ENCODE results near the gene MAZ. TPM values are rescaled to one million over a fixed set of nuclear protein-coding genes. Genes with fewer than 3 reads are reported as not detected.

MAZ gene
- total and polyA plus RNA-seq, 2 of the 13 experiments (the other 11 are each of a cell fraction or from before 2014, with no cell fraction given), result 203 to 277 TPM

DNA sequence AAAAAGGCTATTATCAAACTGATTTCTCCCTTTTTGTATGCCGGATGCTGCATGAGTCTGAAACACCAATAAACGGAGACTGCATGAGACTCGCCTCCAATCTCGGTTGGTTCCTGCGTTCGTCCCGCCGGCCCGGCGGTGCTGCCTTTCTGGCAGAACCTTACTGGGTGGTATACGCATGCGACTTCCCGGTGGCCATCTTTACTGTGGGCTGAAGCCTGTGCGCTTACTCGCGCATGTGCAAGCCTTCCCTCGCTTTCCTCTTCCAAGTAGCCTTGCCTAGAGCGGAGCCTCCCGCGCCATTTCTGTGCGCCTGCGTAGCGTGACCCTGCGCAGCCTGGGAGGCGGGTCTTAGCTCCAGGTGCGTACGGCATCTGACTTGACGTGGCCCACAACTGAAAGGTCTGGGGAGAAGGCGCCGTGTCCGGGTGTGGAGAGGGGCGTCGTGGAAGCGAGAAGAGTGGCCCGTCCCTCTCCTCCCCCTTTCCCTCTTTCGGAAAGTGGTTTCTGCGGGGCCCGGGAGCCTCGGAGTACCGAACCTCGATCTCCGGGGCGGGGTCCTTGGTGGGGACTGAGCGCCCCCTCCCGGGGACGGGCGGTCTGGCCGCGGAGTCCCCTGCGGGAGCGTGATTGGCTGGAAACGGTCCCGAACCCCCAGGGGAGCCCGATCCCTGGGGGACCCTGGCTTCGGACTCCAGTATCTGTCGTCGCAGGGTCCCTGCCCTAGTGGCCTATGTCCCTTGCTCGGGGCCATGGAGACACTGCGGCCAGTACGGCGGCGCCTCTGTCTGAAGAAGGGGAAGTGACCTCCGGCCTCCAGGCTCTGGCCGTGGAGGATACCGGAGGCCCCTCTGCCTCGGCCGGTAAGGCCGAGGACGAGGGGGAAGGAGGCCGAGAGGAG lies 9.7 kb downstream of the MAZ start, which contains the start of gene PAGR1 (continued):
- TF ChIP-seq, protein P1, sequence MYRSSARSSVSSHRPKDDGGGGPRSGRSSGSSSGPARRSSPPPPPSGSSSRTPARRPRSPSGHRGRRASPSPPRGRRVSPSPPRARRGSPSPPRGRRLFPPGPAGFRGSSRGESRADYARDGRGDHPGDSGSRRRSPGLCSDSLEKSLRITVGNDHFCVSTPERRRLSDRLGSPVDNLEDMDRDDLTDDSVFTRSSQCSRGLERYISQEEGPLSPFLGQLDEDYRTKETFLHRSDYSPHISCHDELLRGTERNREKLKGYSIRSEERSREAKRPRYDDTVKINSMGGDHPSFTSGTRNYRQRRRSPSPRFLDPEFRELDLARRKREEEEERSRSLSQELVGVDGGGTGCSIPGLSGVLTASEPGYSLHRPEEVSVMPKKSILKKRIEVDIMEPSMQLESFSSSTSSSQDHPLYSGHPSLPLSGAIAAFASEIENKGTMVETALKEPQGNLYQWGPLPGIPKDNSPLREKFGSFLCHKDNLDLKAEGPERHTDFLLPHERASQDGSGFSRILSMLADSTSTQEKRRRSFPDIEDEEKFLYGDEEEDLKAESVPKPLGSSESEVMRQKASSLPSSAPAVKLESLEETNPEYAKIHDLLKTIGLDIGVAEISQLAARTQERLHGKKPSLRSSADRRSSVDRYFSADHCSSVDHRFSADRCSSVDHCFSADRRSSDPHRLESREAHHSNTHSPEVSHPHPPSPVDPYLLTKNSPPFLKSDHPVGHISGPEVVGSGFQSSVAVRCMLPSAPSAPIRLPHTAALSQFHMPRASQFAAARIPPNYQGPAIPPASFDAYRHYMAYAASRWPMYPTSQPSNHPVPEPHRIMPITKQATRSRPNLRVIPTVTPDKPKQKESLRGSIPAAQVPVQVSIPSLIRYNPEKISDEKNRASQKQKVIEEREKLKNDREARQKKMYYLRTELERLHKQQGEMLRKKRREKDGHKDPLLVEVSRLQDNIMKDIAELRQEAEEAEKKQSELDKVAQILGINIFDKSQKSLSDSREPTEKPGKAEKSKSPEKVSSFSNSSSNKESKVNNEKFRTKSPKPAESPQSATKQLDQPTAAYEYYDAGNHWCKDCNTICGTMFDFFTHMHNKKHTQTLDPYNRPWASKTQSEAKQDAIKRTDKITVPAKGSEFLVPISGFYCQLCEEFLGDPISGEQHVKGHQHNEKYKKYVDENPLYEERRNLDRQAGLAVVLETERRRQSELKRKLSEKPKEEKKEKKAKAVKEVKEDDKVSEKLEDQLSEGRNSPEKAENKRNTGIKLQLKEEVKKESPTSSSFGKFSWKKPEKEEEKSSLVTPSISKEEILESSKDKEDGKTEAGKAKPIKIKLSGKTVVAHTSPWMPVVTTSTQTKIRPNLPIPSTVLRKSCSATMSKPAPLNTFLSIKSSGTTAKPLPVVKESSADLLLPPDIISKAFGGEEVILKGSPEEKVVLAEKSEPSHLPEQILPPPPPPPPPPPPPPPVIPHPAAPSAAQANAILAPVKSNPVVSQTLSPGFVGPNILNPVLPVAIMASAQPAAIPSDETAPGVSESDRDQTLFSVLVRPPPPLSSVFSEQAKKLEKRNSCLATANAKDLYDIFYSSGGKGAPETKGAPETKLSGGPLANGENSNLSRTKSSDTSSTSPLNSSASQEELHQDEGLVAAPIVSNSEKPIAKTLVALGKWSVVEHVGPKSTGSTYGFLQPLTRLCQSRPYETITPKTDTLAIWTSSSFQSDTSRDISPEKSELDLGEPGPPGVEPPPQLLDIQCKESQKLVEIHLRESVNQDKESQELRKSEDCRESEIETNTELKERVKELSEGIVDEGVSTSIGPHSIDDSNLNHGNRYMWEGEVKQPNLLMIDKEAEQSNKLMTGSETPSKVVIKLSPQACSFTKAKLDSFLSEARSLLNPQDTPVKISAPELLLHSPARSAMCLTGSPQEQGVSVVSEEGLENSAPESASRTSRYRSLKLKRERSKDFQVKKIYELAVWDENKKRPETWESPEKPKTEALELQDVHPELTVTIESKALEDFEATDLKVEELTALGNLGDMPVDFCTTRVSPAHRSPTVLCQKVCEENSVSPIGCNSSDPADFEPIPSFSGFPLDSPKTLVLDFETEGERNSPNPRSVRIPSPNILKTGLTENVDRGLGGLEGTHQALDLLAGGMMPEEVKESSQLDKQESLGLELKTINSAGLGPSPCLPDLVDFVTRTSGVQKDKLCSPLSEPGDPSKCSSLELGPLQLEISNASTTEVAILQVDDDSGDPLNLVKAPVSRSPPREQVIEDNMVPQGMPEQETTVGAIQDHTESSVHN (CRISPR knock-in tag; IDR thresholded peaks at IDR 0.05), result peak; percentile 25; the same call in 1 of the 2 replicates
- TF ChIP-seq FOXJ3 (CRISPR knock-in tag; IDR thresholded peaks at IDR 0.05; ENCODE audit: borderline replicate concordance), result 0 out of 2 replicates have a peak, but pooled peaks have one; percentile 27
- TF ChIP-seq ZFP62 (CRISPR knock-in tag; IDR thresholded peaks at IDR 0.05), result no peak
- TF ChIP-seq ZNF260 (CRISPR knock-in tag; IDR thresholded peaks at IDR 0.05; ENCODE audit: borderline replicate concordance, low read depth), result no peak
- TF ChIP-seq ARNTL (CRISPR knock-in tag; IDR thresholded peaks at IDR 0.05), result peak; percentile 72
- TF ChIP-seq, protein P2, sequence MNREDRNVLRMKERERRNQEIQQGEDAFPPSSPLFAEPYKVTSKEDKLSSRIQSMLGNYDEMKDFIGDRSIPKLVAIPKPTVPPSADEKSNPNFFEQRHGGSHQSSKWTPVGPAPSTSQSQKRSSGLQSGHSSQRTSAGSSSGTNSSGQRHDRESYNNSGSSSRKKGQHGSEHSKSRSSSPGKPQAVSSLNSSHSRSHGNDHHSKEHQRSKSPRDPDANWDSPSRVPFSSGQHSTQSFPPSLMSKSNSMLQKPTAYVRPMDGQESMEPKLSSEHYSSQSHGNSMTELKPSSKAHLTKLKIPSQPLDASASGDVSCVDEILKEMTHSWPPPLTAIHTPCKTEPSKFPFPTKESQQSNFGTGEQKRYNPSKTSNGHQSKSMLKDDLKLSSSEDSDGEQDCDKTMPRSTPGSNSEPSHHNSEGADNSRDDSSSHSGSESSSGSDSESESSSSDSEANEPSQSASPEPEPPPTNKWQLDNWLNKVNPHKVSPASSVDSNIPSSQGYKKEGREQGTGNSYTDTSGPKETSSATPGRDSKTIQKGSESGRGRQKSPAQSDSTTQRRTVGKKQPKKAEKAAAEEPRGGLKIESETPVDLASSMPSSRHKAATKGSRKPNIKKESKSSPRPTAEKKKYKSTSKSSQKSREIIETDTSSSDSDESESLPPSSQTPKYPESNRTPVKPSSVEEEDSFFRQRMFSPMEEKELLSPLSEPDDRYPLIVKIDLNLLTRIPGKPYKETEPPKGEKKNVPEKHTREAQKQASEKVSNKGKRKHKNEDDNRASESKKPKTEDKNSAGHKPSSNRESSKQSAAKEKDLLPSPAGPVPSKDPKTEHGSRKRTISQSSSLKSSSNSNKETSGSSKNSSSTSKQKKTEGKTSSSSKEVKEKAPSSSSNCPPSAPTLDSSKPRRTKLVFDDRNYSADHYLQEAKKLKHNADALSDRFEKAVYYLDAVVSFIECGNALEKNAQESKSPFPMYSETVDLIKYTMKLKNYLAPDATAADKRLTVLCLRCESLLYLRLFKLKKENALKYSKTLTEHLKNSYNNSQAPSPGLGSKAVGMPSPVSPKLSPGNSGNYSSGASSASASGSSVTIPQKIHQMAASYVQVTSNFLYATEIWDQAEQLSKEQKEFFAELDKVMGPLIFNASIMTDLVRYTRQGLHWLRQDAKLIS (CRISPR knock-in tag; IDR thresholded peaks at IDR 0.05), result 0 out of 2 replicates have a peak, but pooled peaks have one; percentile 1
- TF ChIP-seq, protein P3, sequence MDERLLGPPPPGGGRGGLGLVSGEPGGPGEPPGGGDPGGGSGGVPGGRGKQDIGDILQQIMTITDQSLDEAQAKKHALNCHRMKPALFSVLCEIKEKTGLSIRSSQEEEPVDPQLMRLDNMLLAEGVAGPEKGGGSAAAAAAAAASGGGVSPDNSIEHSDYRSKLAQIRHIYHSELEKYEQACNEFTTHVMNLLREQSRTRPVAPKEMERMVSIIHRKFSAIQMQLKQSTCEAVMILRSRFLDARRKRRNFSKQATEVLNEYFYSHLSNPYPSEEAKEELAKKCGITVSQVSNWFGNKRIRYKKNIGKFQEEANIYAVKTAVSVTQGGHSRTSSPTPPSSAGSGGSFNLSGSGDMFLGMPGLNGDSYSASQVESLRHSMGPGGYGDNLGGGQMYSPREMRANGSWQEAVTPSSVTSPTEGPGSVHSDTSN (CRISPR knock-in tag; IDR thresholded peaks at IDR 0.05), result no peak
- TF ChIP-seq GTF3A (CRISPR knock-in tag; conservative IDR thresholded peaks at IDR 0.05), result no peak
- TF ChIP-seq EED (CRISPR knock-in tag; IDR thresholded peaks at IDR 0.05), result peak; percentile 74
- TF ChIP-seq ZBTB8A (CRISPR knock-in tag; IDR thresholded peaks at IDR 0.05; ENCODE audit: borderline replicate concordance, low read depth), result peak; percentile 92; the same call in 1 of the 2 replicates
- TF ChIP-seq, protein P4, sequence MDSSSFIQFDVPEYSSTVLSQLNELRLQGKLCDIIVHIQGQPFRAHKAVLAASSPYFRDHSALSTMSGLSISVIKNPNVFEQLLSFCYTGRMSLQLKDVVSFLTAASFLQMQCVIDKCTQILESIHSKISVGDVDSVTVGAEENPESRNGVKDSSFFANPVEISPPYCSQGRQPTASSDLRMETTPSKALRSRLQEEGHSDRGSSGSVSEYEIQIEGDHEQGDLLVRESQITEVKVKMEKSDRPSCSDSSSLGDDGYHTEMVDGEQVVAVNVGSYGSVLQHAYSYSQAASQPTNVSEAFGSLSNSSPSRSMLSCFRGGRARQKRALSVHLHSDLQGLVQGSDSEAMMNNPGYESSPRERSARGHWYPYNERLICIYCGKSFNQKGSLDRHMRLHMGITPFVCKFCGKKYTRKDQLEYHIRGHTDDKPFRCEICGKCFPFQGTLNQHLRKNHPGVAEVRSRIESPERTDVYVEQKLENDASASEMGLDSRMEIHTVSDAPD (CRISPR knock-in tag; IDR thresholded peaks at IDR 0.05), result no peak
- TF ChIP-seq ZNF713 (CRISPR knock-in tag; IDR thresholded peaks at IDR 0.05), result peak; percentile 55; the same call in 1 of the 2 replicates

All from HepG2 (cell line).